HG02763 (cell line): ENCODE data around the gene PPM1L.

ENCODE experiments used
- ATAC-seq: cut with Tn5 transposase; IDR thresholded peaks from one replicate; pipeline ENCODE4 v1.9.1; 2021; ENCODE audit warnings: mild to moderate bottlenecking, moderate library complexity; ENCODE audit not compliant: unreplicated experiment

Gene PPM1L

DNA sequence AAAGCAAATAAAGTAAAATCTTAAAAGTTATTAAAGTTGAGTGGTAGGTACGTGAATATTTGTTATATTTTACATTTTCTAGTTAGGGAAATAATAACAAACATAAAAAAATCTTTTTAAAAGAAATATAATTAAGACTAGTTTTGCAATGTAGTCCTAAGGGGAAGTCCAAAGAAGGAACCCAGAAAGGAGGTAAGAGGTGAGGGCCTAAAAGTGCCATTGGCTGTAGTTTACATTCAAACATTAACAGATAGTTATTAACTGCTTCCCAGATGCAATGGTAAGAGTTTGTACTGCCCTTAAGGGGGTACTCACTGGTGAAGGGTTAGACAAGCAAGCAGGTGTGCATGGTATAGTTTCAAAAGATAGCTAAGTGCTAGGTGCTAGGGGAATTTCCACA, 269.9 kb downstream of the PPM1L start:
- no peak for ATAC-seq

DNA sequence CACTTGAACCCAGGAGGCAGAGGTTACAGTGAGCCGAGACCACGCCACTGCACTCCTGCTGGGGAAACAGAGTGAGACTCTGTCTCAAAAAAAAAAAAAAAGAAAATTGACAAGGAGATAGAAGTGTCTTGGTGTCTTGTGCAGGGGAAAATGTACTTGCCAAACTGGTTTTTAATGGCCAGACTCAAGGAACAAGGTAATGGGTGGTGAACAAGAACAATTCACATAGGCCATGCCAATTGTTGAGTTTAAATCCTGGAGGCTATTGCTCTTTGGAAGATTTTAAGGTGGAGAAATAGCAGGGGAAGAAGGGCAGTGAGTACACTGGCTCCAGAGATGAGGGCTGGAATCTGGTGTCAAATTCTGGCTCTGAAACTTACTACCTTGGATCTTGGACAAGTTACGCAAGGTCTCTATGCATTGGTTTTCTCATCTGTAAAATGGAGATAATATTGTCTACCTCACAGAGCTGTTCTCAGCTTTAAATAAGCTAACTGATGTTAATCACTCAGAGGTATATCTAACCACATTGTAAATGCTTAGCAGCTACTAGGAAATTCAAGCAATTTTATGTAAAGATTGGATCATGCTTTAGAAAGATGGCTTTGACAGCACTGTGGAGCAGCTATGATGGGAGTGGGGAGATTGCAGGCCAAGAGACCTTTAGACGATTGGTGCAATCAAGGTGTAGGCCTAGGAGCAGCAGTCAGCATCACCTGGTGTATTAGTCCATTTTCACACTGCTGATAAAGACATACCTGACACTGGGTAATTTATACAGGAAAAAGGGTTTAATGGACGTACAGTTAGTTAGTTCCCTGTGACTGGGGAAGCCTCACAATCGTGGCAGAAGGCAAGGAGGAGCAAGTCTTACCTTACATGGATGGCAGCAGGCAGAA, 270.8 kb downstream of the PPM1L start:
- ATAC-seq: no peak

DNA sequence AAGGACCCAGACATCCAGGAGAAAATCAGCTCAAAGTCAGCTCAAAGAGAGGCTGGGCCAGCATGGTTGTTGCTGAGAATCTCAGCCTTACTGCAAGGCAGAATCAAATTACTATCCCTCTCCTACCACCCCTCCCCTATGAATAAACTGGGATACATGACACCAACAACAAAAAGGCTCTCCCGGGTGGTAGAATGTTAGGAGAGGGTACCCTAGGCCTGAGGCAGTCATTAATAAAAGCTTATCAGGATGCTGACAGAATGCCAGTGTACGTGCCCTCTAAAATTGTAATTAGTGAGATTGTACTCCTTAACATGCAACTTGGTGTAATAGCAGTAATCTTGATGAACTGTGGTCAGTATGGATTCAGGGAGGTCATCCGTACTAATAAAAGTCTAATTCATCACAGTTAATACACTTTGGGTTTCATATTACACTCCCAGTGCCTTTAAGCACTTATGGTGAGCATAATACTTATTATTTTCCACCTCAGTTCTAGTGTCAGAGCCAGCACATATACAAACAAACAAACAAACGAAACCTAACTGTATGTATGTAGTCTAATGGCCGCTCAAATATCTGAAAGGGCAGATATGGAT, 272.6 kb downstream of the PPM1L start:
- no peak for ATAC-seq

DNA sequence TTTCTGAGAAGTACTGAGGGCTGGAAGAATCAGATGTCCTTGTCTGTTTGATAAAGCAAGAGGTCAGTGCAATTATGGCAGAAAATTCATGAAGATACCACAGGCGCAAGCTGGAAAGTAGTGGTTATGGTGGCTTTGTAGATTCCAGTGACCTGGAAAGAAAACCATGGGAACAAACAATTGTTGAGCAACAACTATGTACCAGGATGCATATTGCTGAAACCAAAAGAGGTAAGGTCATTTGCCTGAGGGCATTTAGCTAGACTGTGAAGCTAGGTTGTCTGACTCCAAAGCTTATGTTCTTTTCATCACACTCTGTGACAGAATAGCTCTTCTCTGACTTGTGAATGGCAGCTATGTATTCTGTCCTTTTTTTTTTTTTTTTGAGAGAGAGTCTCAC, 275.1 kb downstream of the PPM1L start:
- ATAC-seq: no peak

DNA sequence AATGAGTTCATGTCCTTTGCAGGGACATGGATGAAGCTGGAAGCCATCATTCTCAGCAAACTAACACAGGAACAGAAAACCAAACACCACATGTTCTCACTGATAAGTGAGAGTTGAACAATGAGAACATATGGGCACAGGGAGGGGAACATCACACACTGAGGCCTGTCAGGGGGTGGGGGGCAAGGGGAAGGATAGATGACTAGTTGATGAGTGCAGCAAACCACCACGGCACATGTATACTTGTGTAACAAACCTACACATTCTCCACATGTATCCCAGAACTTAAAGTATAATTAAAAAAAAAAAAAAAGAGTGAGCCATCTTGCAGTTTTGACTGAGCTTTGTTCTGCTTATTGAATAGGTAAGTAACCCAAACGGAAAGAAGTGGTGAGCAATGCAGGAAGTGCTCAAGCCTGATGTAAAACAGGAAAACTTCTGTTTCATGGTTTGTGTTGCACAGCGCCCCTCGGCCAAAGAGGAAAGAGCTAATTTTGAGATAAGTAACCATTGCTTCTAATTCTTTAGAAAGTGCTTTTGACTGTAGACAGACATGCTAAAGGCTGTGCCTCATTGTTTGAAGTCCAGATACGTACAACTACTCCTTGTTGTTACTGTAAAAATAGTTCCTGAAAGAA, 279.0 kb downstream of the PPM1L start:
- ATAC-seq: peak; percentile 88

DNA sequence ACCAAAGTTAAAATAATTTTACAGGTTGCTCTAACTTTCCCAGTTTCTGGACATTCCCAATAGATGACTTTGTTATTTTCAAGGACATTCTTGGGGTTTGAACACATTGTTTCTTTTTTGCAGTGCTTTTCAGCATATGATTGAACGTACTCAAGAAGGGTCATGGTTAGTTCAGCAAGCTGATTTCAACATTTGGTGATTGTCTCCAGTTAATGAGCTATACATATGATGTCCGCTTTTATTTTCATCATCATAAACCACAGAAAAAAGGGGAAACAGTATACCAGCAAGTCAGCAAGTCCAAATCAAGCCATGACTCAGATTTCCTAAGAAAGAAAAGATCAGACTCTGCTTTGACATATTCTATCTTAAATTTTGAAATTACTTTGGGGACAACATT, 279.7 kb downstream of the PPM1L start:
- ATAC-seq: no peak

DNA sequence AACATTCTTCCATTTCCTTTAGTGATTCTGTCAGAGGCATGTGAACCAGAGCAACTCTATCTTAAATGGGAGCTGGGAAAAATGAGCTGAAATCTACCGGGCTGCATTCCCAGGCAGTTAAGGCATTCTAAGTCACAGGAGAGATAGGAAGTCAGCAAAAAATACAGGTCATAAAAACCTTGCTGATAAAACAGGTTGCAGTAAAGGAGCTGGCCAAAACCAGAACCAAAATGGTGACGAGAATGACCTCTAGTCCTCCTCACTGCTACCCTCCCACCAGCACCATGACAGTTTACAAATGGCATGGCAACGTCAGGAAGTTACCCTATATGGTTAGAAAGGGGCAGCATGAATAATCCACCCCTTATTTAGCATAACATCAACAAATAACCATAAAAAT, 282.7 kb downstream of the PPM1L start:
- no peak for ATAC-seq

DNA sequence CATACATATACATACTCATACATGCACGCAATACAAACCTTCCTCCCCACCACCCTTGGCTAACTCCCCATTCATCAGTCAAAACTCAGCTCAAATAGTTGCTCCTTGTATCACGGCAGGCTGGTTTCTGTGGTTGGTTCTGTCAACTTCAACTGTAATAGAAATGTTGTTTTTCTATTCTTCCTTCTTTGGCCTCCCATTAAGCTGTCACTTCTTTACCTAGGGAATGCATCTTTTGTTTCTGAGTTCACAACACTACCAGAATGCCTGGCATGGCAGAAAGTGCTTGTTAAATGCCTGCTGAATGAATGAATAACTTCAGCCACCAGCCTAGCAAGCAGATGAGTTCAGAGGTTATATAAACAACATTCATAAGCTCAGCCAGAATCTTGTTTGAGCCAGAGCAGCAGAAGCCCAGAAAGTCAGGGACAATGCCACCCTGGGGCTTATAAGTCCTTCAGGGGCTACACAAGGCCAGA, 286.0 kb downstream of the PPM1L start:
- no peak for ATAC-seq

DNA sequence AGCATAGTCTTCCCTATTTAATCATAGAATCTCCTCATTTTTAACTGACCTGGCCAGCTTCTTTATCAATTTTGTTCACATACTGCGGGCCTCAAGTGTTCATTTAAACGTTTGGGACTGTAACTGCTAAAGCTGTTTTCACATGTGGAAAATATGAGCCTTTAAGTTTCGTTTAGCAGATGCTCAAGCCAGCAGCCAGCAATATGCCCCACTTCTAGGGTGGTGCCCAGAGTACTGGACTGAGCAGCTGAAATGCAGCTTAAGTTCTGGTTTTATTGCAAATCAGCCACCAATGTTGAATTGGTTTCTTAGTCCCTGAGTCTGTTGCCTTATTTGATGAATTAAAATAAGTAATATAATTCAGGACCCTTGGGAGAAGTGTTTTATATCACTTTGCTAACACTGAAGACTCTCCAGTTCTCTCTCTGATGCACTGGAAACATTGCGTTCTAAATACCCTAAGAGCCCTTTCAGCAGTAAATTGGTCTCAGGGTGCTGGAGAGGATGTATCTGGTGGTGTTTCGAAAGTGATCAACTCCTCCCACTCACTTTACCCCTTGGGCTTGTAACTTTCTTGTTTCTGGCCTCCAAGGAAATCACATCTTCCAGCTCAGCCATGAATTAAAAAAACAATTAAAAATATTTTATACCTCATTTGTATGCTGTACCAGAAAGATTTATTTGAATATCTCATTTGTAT, 287.5 kb downstream of the PPM1L start:
- peak; percentile 90 for ATAC-seq

DNA sequence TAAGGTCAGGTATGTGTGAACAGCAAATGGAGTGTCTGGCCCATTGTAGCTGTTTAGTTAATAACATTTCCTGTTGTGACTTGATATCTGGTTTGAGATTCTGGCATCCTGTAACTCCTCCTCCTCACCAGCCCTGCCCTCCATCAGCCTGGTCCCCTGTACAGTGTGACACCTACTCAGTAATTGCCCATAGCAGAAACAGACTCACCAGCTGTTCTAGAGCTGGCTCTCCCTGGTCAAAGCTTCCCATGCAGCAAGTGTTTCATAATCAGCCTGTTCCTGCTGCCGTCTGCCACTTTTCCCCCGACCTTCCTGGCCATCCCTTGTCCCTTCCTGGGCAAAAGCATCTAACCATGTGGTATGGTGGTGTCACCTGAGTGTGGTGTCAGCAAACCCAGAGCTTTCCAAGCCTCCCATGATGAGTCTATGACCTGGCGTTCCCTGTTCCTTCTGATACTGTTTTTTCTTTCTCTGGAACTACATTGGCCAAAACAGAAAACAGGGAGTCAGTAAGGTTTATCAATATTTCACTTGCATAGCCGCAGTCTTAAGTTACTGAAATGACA, 293.7 kb downstream of the PPM1L start:
- no peak for ATAC-seq

DNA sequence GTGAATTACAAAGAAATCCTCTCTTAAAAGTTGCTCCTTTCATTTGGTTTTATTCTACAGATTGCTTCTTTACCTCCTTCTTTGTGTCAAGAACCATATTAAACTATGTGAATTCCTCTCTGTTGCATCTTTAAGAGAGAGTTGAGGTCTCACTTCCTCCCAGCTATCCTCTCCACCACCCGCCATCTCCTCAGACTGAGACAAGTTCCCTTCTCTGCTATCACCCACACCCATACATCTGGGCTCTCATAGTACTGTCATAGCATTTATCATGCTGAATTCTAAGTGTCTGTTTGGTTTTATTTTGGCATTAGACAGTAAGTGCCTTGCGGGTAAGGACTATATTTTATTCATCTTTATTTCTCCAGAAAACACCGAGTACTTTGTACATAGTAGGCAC, 294.9 kb downstream of the PPM1L start:
- ATAC-seq: no peak

DNA sequence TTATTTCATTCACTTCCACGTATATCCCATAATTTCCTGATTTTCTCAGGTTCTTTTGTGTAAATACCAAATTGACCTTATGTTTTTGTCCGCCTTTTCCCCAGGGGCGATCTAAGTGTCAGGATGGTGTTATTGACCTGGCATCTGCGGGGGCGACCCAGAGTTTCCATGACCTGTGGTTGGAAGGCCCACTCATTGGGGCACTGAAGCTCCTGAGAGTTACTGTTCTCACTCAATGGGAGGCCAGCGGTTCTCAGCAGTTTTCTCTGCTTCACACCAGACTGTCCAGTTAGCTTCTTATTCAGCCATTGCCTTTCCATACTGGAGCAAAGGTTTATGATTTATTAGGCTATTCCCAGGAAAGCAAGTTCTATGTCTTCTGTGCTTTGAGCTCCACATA, 295.8 kb downstream of the PPM1L start:
- no peak for ATAC-seq

DNA sequence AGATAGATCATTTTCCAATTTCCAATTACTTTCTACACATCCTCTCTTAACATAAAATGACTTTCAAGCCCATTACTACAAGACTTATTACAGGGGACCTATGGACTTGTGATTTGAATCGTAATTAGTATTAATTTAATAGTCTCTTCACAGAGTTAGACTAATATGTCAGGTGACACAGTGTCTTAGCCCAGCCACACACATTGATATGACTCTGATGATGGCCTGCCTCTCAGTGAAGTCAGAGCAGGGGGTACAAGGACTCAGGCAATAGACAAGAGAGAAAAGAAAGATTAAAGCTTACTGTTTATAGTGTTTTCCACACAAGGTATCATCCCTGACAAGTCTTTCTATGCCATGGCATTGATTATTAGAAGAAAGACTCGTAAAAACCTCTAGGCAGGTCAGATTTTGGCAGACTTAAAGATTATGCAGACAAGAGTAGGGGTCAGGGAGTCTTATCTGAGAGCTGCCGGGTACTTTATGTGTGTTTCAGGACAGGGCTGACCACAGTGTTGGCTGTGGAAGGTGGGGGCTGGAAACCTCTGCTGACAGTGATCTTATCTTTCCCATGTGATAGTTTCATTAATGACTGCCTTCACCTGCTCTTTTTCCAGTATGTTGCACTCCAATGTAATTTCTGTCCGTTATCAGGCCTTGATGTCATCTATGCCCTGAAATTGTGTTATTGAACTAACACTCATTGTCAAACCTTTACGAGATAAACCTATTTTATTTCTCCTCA, 299.0 kb downstream of the PPM1L start:
- no peak for ATAC-seq

DNA sequence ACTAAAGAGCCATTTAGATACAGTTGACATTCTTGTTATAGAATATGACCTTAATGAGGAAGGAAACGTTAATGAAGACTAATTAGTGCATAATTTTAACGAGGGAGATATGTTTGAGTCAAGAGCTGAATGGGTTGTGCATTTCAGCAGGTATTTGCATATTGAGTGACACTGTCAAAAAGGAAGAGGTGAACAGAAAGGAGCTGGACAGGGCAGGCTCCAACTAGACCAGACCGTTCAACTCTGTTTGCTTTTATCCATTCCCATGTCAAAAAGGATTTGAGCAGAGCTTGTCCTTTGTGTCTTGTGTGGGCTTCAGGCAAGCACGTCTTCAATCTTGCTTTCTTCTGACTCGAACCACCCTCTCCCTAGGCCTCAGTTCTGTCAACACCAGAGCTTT, 308.4 kb downstream of the PPM1L start:
- ATAC-seq: no peak

DNA sequence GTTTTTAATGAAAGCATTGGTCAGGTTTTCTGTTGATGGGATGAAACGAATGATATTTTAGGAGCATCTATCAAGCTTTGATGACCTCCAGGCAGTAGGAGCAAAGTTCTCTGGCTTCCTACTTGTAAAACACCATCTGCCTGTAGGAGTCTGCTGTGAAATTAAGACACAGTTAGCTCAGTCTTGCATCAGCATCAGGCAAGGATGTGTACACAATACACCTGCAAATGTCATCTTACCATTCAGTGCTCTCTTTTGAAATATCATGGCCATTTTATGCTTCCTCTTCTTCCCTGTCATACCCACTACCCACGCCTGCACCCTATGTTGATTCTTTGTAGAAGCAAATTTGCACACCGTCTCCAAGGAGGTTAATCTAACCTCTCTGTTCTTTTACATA, 310.9 kb downstream of the PPM1L start:
- no peak for ATAC-seq

DNA sequence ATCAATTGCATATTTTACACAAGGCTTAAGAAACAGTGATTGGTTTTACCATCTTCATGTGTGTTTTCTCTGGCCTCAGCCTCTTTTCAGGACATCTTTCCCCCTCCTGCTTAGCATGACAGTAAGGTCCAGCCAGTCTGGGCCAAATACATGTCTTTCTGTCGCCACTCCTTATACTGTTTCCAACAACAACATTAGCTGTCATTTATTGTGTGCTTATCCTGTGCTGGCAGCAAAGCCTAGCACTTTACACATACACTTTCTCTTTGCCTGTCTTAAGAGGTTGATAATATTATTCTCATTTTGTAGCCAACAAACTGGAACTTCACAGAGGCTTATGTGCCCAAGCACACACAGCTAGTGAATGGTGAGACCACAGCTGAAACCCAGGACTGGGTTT, 311.3 kb downstream of the PPM1L start:
- ATAC-seq: no peak

DNA sequence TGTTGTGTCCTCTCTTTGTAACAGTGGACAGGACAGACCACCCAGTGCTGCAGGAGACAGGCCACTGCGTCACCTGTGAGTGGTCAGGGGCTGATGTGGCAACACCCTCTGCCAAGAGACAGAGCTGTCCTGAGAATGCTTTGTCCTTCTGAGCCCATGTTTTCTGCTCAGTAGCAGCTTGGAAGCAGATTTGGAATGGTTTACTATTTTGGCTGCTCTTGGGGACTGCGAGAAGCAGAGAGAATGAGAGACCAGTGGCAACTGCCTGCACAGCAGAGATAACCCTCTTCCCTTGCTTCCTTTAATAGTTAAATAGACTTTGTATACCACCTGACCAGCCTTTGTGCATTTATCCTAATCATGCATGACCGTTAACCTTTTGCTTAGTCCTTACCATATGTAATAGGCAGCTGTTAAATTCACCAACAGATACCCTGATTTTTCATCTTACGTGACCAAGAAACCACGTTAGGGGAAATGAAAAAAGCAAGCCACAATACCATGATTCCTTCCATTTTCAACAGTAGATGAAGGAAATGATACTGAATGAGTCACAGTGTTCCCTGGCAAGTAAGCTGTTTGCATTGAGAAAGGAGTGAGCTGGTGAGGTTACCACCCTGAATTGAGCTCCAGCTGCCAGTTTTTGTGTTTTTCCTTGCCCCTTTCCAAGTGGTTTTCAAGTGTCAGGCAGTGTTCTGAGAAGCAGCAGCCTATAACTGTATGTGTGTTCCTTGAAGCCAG, 313.6 kb downstream of the PPM1L start:
- ATAC-seq: peak; percentile 95

DNA sequence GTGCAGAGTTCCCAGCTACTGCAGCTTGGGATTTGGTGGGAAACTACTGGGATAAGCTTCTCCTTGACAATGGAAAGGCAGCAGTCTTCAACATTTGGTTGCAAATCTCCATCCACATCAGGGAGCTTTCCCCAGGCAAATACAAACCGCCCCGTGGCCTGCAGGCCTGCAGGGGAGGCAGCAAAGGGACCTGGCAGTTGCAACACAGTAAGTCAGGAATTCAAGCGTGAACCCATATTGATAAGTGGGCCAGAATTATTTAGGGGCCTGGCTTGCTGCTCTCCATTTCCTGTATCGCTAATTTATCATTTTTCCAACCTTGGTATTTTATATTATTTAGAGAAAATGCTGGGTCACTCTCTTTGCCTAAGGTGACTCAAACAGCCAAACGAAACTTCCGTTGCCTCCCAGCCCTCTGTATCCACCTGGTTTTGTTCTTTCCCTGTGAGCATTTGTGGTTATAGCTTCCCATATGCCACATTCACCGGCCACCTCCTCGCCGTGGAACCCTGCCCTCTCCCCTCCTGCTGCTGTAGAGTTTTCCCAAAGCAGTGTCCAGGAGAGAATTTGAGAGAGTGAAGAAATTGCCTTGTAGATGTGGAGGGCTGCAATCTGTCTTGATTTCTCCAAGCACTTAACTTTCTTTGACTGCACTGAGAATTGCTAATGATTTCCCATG, 314.4 kb downstream of the PPM1L start:
- ATAC-seq: no peak
